Measurements from ENCODE around the gene ATG101.

Gene ATG101

DNA sequence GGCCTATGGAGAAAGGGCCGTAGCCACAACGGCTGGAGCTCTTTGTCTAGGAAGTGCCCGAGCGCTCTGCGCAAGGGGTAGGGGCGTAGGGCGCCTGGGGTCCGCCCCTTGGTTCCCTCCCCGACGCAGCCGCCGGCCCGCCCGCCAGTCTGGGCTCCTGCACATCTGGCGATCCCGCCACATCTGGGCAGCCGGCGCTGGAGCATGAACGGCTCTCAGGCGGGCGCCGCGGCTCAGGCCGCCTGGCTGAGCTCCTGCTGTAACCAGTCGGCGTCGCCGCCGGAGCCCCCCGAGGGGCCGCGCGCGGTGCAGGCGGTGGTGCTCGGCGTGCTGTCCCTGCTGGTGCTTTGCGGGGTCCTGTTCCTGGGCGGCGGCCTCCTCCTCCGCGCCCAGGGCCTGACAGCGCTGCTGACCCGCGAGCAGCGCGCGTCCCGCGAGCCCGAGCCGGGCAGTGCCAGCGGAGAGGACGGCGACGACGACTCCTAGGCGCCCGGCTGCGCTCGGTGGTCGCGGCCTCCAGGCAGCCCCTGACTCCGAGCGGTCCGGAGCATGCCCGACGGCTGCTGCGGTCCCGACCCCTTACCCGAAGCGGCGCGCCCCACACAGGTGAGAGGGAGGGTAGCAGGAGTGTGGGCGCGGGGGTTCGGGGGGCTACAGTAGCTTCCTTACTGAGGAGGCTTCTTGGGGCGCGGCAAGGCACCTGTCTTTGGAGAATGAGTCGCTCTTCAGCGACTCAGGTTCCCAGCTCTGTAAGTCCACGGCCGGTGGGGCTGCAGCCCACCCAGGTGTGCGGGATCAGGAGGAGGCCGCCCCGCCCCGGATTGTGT, 10.0 kb downstream of the ATG101 start, which contains the start of gene SMIM41:
Gene SMIM41 (plus strand): TSS at position 129 of the 827 bp plus-strand sequence. CDS start 76 bp downstream, at position 205.
- no peak for DNase-seq (ENCODE audit: low spot score)

DNA sequence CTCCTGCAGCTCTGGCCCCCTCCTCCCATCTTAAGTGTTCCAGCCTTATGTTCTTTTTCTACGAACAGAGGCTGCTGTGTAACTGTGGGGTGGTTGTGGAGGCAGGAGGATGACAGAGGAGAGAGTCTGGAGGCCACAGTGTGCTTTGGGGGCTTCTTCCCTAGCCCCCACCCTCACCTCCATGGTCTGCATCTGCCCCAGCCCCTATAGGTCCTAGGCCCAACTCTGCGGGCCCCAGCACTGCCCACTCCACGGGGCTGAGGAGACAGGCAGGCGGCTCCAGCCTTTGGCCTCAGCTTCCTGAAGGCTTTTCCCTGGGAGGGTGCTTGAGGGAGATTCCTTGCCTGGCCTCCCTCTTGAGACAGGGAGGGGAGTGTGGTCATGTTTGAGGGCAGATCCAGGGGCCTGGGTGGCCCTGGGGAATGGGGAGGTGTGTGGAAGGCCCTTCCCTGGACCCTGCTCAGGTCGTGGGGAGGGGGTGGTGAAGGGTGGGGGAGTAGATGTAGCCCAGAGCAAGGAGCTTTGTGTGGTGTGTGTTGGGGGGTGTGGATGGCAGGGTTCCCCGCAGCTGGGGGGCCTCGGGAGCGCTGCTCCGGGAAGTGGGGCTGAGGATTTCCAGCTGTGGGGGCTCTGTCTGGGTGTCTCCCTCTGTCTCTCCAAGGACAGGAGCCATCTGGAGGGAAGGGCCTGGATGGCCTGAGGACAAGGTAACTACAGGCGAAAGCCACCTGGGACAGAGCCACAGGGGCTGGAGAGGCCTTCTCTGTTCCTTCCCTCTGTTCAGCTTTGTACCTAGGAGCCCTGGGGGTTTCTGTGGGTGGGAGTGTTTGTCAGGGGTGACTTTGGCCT, 10.8 kb downstream of the ATG101 start:
- no peak for DNase-seq (ENCODE audit: low spot score)

DNA sequence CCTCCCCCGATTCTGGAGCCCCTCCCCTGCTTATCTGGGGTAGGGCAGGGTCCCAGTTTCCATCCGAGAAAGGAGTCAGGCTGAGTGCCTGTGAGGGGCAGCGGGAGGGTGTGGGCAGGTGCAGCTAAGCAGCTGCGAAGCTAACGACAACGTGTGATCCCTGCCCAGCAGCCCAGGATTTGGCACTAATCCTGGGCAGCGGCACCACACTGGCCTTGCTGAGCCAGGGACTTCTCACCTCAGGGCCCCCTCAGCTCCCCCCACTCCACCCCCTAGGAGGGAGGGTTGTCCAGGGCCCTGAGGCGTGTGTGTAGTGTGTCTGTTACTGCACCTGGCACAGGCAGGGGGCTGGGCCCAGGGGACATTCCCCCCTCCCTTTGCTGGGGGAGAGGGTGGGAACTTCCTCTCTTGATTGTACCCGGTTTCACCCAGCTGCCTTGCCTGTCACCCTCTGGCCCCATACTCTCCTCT, 11.5 kb downstream of the ATG101 start:
- no peak for DNase-seq (ENCODE audit: low spot score)

DNA sequence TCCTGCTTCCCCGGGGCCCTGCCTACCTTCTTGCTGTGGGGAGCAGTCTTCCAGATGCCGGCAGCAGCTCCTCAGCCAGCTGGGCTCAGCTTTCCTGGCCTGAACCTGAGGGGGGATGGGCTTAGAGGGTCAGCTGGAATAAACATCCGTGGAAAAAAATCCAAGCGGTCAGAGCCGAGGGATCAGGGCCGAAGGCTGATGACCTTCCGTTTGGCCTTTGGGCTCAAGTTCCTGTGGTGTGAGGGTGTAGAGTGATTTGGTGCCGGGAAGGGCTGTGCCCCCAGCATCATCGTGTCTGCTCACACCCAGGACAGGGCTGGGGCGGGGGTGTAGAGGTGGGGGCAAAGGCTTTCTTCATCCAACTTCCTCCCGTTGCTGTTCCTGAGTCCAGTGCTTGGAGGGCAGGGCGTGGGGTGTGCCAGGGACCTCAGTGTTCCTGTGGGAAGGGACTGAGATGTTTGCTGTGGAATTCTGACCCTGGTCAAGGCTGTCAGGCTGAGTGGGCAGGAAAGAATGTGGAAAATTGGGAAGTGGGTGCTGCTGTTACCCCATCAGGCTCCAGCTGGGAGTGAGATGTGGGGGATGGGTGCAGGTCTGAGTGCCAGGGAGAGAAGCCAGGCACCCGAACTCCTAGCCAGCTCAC, 12.4 kb downstream of the ATG101 start:
- DNase-seq (ENCODE audit: low spot score) = no peak

DNA sequence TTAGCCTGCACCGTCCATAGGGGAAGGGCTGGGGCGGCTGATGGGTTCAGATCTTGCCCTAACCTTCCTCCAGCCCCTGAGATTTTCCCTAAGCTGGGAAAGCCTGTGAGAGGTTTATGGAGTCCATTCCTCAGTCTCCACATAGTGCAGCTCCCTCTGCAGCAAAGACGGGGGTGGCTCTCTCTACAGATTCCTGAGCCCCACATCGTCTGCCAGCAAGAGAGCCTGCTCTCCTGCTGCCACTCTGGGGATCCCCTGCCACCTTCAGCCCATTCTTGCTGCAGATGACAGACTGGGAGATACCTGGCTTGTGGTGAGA, 12.8 kb downstream of the ATG101 start:
- DNase-seq (ENCODE audit: low spot score) = no peak

DNA sequence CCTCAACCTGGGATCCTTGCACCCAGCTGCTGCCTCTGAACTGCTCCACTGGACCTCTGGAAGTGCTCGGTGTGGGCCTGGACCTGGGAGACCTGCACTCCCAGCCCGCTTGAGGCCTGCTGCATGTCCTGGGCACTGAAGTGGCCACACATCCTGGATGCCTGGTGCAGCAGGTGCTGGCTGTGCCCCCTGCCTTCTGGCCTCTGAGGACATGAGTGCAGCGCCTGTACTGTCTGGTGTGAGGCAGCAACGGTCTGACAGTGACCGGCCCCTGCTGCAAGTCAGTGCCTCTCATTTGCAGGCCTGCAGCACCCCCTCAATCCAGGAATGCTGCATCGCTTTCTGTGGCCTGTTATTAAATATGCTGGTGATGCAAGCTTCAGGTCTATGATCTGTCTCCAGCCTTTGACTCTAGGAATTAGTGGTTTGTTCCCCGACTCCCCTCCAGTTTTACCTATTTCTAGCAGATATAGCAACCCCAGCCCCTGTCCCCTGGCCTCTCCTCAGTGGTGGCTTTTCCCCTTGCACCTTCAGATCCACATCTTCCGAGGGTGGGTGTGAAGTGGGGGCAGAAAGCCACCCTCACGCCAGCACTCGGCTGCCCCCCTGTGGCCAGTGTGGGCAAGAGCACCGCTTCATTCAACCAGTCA, 13.3 kb downstream of the ATG101 start:
- DNase-seq (ENCODE audit: low spot score) = peak; percentile 66

DNA sequence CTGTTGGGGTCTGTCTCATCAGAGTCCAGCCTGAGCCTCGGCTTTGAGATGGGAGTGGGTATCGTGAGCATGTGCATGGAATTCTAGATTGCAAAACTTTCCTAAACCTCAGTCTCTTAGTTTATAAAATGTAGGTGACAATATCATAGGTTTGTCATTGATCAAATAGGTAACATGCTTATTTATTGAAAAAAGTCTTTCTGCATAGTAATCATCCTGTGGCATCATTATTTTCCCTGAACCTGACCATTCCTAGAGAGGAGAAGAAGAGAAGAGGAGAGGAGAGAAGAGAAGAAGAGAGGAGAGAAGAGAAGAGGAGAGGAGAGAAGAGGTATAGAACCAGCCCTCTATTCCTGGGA, 13.8 kb downstream of the ATG101 start:
- DNase-seq (ENCODE audit: low spot score) = no peak

DNA sequence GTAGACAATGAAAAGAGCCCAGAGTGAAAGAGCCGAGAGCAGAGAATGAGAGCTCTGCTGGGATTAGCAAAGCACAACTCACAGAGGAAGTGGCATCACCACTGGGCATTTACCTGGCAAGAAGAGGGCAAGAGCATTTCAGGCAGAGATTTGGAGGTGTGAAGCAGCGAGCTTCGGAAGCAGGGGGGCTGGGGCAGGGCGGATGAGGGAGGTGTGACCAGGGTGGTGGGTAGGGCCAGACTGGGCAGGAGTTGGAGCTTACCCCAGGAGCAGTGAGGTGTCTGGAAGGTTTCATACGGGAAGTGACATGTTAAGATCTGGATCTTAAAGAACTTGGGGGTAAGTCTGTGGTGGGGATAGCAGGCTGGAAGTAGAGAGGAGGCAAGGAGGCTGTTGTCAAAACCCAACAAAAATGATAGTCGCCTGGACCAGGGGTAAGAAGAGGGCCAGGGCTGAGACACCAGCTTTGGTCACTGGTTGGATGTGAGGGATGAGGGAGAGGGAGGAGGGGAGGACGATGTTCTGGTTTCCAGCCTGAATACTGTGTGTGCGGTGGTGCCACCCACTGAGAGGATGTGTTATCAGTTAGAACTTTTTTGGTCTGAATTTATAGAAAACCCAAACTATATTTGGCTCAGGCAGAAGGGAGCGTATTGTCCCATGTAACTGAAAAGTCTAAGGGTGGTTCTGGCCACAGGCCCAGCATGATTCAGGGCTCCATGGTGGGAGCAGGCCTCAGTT, 14.9 kb downstream of the ATG101 start:
- no peak for DNase-seq (ENCODE audit: low spot score)

DNA sequence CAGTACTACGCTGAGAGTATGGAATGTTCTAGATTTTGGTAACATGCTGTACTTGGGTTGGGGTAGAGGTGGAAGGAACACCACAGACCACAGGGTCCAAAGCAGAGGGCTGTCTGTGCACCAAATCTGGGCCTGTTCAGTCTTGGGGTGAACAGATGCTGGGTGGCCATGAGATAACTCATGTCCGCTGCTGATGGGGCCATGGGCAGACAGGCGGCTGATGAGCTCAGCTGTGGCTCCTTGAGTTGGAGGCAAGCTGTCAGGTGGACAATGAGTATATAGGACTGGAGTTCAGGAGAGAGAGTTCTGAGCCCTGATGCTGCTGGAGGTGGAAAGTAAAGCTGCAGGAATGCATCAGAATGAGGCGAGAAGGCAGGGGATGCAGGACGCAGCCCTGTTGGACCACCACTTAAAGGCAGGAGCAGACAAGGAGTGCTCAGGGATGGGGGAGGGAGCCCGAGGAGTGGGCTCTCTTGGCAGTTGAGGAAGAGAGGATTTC, 16.0 kb downstream of the ATG101 start:
- DNase-seq (ENCODE audit: low spot score) = no peak

DNA sequence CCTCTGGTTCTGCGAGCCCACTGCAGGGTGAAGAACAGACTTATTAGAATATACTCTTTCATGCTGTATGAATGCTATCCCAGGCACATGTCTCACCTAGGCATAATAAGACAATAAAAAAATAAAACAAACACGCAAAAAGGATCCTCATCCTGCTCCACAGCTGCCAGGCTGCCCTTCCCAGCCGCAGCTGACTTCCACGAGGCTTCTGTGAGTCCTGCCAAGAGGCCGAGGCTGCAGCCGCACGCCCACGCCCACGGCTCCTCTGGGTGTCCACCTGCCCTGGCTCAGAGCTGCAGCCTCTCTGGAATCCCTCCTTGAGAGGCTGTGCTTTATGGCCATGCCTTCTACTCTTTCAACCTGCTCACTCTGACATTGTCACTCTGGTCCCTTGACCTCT, 16.6 kb downstream of the ATG101 start:
- DNase-seq (ENCODE audit: low spot score) = no peak

DNA sequence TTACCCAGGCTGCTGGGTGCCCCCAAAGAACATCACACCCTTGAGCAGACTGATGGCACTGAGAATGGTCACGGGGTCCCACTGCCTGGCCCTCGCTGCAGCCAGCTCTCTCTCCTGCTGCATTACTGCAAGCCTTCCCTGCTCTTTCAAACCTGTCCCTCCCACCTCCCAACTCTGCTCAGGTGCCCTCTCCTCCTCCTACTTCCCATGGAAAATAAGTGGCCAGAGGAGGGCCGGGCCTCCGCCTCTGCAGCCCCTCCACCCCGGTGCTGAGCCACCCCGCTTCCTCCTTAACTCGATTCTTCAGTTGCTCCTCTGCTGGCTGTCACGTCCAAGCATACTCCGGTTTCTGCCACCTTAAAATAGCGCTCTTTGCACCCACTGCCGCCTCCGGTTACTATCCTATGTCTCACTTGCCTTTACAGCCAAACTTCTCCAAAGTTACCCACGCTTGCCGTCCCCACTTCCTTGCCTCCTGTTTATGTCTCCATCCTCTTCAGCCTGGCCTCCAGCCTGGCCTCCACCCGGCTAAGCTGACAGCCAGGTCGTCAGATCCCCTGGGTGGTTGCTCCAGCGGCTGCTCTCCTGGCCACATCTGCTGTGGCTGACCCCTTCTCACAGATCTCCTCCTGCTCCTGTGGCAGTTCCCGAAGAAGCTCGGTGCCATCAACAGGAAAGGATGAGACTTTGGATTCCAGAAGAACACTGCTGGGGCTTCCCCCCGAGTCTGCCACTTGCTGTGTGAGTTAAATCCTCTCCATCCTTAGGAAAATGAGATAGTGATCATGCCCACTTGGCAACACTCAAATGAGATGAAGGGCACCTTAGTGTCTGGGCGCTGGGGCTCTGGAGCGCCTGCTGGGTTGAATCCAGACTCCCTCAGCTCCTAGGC, 17.4 kb downstream of the ATG101 start:
- DNase-seq (ENCODE audit: low spot score) = no peak

DNA sequence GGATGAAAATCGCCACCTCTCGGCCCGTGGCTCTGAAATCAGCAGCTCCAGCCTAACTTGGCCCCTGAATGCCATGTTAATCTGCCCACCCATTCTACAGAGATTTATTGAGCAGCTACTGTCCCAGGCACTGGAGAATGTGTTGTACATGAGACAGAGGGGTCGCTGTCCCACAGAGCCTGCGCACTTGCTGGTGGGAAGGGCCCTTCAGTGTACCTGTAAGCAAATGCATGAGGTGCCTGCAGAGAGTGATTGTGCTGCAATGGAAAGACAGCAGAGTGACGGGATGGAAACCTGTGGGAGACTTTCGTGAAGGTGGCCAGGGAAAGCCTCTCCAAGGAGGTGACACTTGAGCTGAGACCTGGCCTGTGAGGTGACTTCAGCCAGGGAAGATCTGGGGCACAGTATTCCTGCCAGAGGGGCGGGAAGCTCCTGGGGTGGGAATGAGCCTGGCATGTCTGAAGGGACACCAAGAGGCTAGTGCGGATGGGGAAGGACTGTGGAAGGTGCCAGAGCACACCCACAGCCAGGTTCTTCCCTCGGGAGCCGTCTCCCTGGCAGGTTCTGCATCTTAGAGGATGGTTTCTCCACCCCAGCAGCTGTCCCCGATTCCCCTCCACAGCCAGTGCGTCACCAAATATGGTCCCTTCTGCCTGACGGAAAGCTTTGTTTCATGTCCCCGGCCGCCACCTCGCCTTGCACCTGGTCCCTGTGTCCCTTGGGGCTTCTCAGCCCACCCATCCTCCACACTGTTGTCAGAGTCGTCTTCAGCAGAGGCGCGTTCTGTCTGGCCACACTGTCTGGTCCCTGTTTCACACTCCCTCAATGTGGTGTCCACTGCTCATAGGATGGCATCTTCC, 18.4 kb downstream of the ATG101 start:
- no peak for DNase-seq (ENCODE audit: low spot score)

DNA sequence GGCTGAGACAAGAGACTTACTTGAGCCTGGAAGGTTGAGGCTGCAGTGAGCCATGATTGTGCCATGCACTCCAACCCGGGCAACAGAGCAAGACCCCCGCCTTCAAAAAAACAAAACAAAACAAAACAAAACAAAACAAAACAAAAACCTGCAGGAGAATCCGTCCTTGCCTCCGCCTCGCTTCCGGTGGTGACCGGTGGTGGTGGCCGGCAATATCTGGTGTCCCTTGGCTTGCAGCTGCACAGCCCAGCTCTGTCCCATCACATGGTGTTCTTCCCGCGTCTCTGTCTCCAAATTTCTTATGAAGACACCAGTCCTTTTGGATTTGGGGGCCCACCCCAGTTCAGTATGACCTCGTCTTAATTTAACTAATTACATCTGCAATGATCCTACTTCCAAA, 19.7 kb downstream of the ATG101 start:
- no peak for DNase-seq (ENCODE audit: low spot score)

DNA sequence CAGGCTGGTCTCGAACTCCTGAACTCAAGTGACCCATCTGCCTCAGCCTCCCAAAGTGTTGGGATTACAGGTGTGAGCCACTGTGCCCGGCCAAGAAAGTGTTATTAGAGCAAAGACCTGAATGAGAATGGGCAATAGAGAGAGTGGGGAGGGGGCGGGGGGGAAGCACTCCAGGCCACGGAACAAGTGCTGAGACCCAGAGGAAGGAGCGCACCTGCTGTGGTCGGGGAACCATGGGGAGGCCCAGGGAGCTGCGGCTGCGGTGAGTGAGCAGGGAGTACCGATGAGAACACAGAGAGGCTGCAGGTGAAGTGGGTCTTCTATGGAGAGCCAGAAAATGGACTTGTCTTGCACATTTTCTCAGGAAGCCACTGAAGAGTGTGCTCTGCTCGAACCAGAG, 20.5 kb downstream of the ATG101 start:
- no peak for DNase-seq (ENCODE audit: low spot score)

DNA sequence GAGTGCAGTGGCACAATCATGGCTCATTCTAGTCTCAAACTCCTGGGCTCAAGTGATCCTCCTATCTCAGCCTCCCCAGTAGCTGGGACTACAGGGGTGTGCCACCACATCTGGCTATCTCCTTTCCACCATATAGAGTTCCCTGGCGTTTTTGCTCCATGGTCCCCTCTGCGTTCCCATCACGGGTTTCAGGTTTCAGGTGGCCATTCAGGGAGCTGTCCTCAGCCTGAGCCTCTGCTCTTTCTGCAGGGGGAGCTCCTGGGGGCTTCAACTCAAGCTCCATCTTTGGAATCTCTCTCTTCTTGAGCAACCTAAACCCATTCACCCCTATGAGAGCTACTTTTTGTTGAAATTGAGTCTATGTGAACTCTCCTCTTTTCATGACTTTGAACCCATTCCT, 21.3 kb downstream of the ATG101 start:
- DNase-seq (ENCODE audit: low spot score) = no peak

DNA sequence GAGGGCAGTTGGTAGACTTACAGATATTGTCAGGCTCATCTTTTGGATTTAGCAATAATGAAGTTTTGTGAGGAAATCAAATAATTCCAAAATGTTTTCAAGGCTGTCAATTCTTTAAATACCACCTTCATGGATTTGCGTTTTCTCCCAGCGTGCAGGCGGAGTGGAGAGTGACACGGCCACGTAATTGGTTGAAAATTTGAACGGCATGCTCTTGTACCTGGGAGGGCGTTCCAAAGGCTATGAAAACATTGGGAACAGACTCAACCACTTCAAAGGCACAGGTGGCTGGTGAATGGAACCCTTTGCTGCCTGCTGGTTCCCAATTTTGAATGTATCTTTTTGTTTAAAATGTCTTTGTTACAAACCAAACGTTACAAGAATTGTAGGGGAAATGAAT, 22.1 kb downstream of the ATG101 start:
- DNase-seq (ENCODE audit: low spot score) = no peak

DNA sequence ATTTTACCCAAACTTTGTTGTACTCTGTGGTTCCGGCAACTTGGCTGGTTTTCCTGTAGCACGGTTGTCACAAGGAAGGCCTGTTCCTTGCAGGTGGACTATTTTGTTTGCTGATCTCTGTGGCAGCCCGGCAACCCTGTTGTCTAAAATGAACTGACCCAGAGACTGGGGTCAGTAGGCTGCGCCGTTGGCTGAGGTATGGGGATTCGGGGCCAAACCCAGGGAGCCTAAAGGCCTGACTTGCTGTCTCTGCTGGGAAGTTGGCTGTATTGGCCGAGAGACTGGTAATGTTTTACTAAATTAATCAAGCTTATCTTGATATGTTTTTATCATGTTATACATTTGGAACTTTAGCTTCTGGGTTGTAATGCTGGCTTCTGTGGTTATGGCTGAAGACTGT, 23.6 kb downstream of the ATG101 start:
- no peak for DNase-seq (ENCODE audit: low spot score)

DNA sequence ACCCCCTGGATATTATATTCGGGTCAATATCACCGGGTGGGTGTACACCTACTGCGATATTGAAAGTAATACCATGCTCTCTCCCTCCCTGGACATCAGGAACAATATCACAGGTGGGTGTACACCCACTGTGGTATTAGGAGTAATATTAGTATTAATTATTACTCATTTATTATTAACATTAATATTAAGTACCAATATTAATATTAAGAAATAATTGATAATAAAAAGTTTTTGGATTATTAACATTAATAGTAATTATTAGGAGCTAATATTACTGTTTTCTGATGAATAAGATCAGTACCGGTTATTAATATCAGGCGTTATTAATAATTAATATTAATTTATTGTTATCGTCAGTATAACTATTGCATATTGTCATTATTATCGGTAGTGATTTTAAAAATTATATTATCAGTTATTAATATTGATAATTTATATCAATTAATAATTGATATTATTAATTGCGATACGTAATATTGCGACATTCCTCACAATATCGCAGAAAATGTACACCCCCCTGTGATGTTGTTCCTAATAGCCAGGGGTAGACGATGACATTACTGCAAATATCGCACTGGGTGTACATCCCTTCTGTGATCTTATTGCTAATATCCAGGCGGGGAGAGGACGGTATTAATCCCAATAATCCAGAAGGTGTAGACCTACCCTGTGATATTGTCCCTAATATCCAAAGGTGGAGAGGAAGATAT, 26.7 kb downstream of the ATG101 start:
- DNase-seq (ENCODE audit: low spot score) = no peak
